ENCODE measurements around the gene EHD2. TPM values are rescaled to one million over a fixed set of nuclear protein-coding genes. Genes with fewer than 3 reads are reported as not detected.

The EHD2 gene
- total and polyA plus RNA-seq, 2 of the 4 experiments (the other 2 are of a cell fraction): 35.3 to 181 TPM

- H2AK9ac ChIP-seq (replicated peaks; ENCODE audit: low read depth, low read length, poor library complexity): no peak overlapping the region
- H2AFZ ChIP-seq (replicated peaks; ENCODE audit: low read length, poor library complexity): no peak overlapping the region
- H3K4me2 ChIP-seq (ENCODE audit: low read depth, low read length): no peak overlapping the region
- no peak for ATAC-seq (ENCODE audit: low read depth)
- intact Hi-C loops (cut with micrococcal nuclease) (no loop called here), in situ Hi-C loops (cut with MboI; ENCODE audit: low sequenced_read_pairs) (loop anchor here (25.0 kb wide), 1 partner anchor 416 kb away; no protein-coding TSS in a partner anchor), dilution Hi-C loops (cut with HindIII; ENCODE audit: low sequenced_read_pairs, unreplicated experiment) (no loop called here)
- H3K79me1 ChIP-seq (ENCODE audit: low read depth in 1 of 2, low read length in 2 of 2): peaks cover 0 to 16% of the 10 kb centered on the region in 2 experiments; a peak in 2 of 4 replicates
- H4K20me1 ChIP-seq (ENCODE audit: insufficient read depth, low read length): peaks cover 41% of the 10 kb centered on the region
- peak overlapping the region; percentile 6; the same call in 1 of the 2 replicates for H2BK20ac ChIP-seq (ENCODE audit: low read depth, low read length)
- no peak overlapping the region for H3K9ac ChIP-seq (ENCODE audit: low read depth, low read length)
- peak overlapping the region; percentile 66 for H4K91ac ChIP-seq (ENCODE audit: insufficient read depth, low read depth, low read length)
- peak overlapping the region; percentile 70 for H2BK5ac ChIP-seq (ENCODE audit: low read depth, low read length, poor library complexity, severe bottlenecking)
- H3K4ac ChIP-seq (ENCODE audit: low read depth, low read length): peak overlapping the region; percentile 15
- H2BK120ac ChIP-seq (ENCODE audit: low read depth, low read length): peak overlapping the region; percentile 37
- peaks cover 5% of the 10 kb centered on the region for H3K4me1 ChIP-seq (ENCODE audit: control insufficient read depth, insufficient read depth, low read length)
- WGBS, 2 experiments (ENCODE audit: extremely low coverage in 2 of 2, insufficient read length in 1 of 2): 100% methylated on average over 3 of the region's 5 CpGs; no CpG with 5 or more reads in 1 of the 2 experiments
- no TSS peak for BruUV-seq (replicated peaks)
- H3K18ac ChIP-seq (ENCODE audit: low read depth, low read length): peak overlapping the region; percentile 75
- H4K5ac ChIP-seq (ENCODE audit: low read depth, low read length): peak overlapping the region; percentile 71
- H2BK15ac ChIP-seq (ENCODE audit: low read depth, low read length): 0 out of 3 replicates have a peak overlapping the region, but pooled peaks have one; percentile 52
- no peak for DNase-seq
- no peak overlapping the region for H3K23ac ChIP-seq (ENCODE audit: low read depth, low read length)
- H3K27me3 ChIP-seq (ENCODE audit: control insufficient read depth, insufficient read depth, low read length): no peaks in the 10 kb centered on the region
- peaks cover 4% of the 10 kb centered on the region for H3K9me1 ChIP-seq (ENCODE audit: insufficient read depth, low read length)
- no peak overlapping the region for H3K4me3 ChIP-seq (ENCODE audit: insufficient read depth, low read depth, low read length)
- H4K8ac ChIP-seq (ENCODE audit: low read depth in 2 of 2, low read length in 2 of 2): peak overlapping the region in 1 of 2 experiments; percentile 30; a peak in 1 of 4 replicates
- H2AK5ac ChIP-seq (ENCODE audit: low read depth, low read length): peak overlapping the region; percentile 78
- POLR2A ChIA-PET (ENCODE audit: unreplicated experiment): no interaction called here
- H3K56ac ChIP-seq (ENCODE audit: extremely low read depth, insufficient read depth, low read length): no peak overlapping the region; the same call in 1 of the 2 replicates
- peak overlapping the region; percentile 43; the same call in 1 of the 2 replicates for H3K27ac ChIP-seq (ENCODE audit: insufficient read depth, low read length)
- TF ChIP-seq FOS (IDR thresholded peaks at IDR 0.05; ENCODE audit: low read depth, low read length) (no peak), BHLHE40 (IDR thresholded peaks at IDR 0.05; ENCODE audit: low read depth, low read length) (no peak), RAD21 (IDR thresholded peaks at IDR 0.05; ENCODE audit: low read length) (no peak), RFX5 (IDR thresholded peaks at IDR 0.05; ENCODE audit: low read depth, low read length) (no peak), MAZ (IDR thresholded peaks at IDR 0.05; ENCODE audit: borderline replicate concordance, low read depth, low read length) (no peak), ELK1 (IDR thresholded peaks at IDR 0.05; ENCODE audit: borderline replicate concordance, low read depth, low read length) (no peak), RCOR1 (IDR thresholded peaks at IDR 0.05; ENCODE audit: insufficient replicate concordance, low read length) (no peak), CTCF (conservative IDR thresholded peaks at IDR 0.05; ENCODE audit: low read depth, low read length) (no peak), CEBPB (IDR thresholded peaks at IDR 0.05; ENCODE audit: low read depth, low read length) (no peak), MAFK (IDR thresholded peaks at IDR 0.05; ENCODE audit: low read depth, low read length) (no peak), SMC3 (IDR thresholded peaks at IDR 0.05; ENCODE audit: low read depth, low read length) (no peak), CHD1 (IDR thresholded peaks at IDR 0.05; ENCODE audit: low read depth, low read length) (no peak), POLR2A (IDR thresholded peaks at IDR 0.05; ENCODE audit: low read depth, low read length) (no peak), NFE2L2 (IDR thresholded peaks at IDR 0.05; ENCODE audit: low read depth, low read length) (no peak), MXI1 (IDR thresholded peaks at IDR 0.05; ENCODE audit: borderline replicate concordance, low read depth, low read length) (no peak)
- TF ChIP-seq, protein P1, sequence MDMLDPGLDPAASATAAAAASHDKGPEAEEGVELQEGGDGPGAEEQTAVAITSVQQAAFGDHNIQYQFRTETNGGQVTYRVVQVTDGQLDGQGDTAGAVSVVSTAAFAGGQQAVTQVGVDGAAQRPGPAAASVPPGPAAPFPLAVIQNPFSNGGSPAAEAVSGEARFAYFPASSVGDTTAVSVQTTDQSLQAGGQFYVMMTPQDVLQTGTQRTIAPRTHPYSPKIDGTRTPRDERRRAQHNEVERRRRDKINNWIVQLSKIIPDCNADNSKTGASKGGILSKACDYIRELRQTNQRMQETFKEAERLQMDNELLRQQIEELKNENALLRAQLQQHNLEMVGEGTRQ (IDR thresholded peaks at IDR 0.05; ENCODE audit: low read depth, low read length): no peak
- H3K14ac ChIP-seq (replicated peaks; ENCODE audit: low read depth, low read length): no peak overlapping the region
- CTCF ChIA-PET: interaction anchor here (0.6 to 1.6 kb wide), 4 partner anchors 9 to 267 kb away, joined by 3 to 8 read pairs (median 4); partner anchors contain the start of gene EHD2
- peaks cover 4% of the 10 kb centered on the region; the same call in 1 of the 2 replicates for H3K9me3 ChIP-seq (ENCODE audit: control insufficient read depth, insufficient read depth, low read length)
- H3K36me3 ChIP-seq (ENCODE audit: control insufficient read depth, insufficient read depth, low read length): peaks cover 34% of the 10 kb centered on the region; the same call in 1 of the 2 replicates
Observed at GRCh38 chr19:47703301-47703700, 9.9 kb upstream of the EHD2 start.

All from IMR-90 (cell line).